Kidney (tissue), 14 donors: ENCODE data around the gene C8B. TPM values are rescaled to one million over a fixed set of nuclear protein-coding genes. Genes with fewer than 3 reads are reported as not detected.

Experiments
- DNase-seq, 5 donors: peaks; one replicate each; pipeline ENCODE4 v3.0.0-alpha.2; 2013 to 2020
- FAIRE-seq: peaks from 2 replicates; lab custom pipeline; 2012; peaks lifted over from hg19 to GRCh38; lab: Jason Lieb, UNC
- H3K27ac ChIP-seq, 2 donors: one replicate each; pipeline ENCODE4 v1.7.0; 2013; ENCODE audit warnings: low read depth in 2 of 2, low read length in 2 of 2, inconsistent platforms in 1 of 2
- H3K27me3 ChIP-seq: one replicate; pipeline ENCODE4 v1.7.1; 2013; ENCODE audit warnings: low read length, inconsistent platforms; ENCODE audit not compliant: control insufficient read depth, insufficient read depth
- H3K36me3 ChIP-seq, 3 donors: one replicate each; pipeline versions ENCODE4 v1.7.0 to v1.7.1; 2013; ENCODE audit warnings: low read length in 3 of 3, control low read depth in 1 of 3, inconsistent platforms in 1 of 3; ENCODE audit not compliant: insufficient read depth in 3 of 3, control insufficient read depth in 2 of 3
- H3K4me1 ChIP-seq, 3 donors: one replicate each; pipeline versions ENCODE4 v1.7.0 to v1.7.1; 2013; ENCODE audit warnings: low read length in 3 of 3, inconsistent platforms in 1 of 3, low read depth in 1 of 3; ENCODE audit not compliant: control insufficient read depth in 2 of 3, insufficient read depth in 2 of 3
- H3K4me3 ChIP-seq, 3 donors: one replicate each; pipeline versions ENCODE4 v1.7.0 to v1.8.1; 2013; ENCODE audit warnings: low read length in 3 of 3, control low read depth in 1 of 3, inconsistent platforms in 1 of 3
- H3K9ac ChIP-seq, 3 donors: one replicate each; pipeline versions ENCODE4 v1.7.0 to v1.7.1; 2013; ENCODE audit warnings: low read length in 3 of 3, control low read depth in 1 of 3, inconsistent platforms in 1 of 3
- H3K9me3 ChIP-seq, 3 donors: one replicate each; pipeline versions ENCODE4 v1.7.0 to v1.7.1; 2013; ENCODE audit warnings: low read length in 3 of 3, control low read depth in 1 of 3, inconsistent platforms in 1 of 3; ENCODE audit not compliant: control insufficient read depth in 2 of 3, insufficient read depth in 1 of 3
- intact Hi-C: fragments of 100-400 bp; cut with DNase I; formaldehyde crosslinking; loops from one replicate; pipeline ENCODE4 v1.11.1; 2022
- polyA plus RNA-seq: library from polyadenylated mRNA; stranded (reverse); fragments of 350-450 nt; fragmentation: Illumina TruSeq; extraction: RNeasy Lipid Tissue Mini Kit (QIAGEN cat#74804); gene quantifications from one replicate; pipeline ENCODE4 v1.2.3, GENCODE V29; 2014; ENCODE audit warnings: low read depth, low replicate concordance; ENCODE audit not compliant: insufficient read depth
- total RNA-seq: library from RNA; stranded (reverse); fragmentation: NEBNext Ultra II Directional; extraction: Animal tissue kit (Norgen Biotek cat#: 25700); gene quantifications from one replicate; pipeline ENCODE4 v1.2.1, GENCODE V29; 2021
- TF ChIP-seq, protein P1 (sequence below): IDR thresholded peaks from 3 replicates; pipeline ENCODE4 v1.5.1; 2012; ENCODE audit warnings: mild to moderate bottlenecking, moderate library complexity, borderline replicate concordance; ENCODE audit not compliant: insufficient read depth; ENCODE audit errors: extremely low read depth
- donor health status: control.
- donor health status: control.
- donor health status: control.
- donor health status: control.
- donor health status: control.
- donor health status: DM: yes; HTN: yes; CAD: no.
- donor health status: Normal renal cell carcinoma (clear cell type).

Gene C8B
- total and polyA plus RNA-seq, 2 donors from 2014 or later, result not detected

- TF ChIP-seq, protein P1, sequence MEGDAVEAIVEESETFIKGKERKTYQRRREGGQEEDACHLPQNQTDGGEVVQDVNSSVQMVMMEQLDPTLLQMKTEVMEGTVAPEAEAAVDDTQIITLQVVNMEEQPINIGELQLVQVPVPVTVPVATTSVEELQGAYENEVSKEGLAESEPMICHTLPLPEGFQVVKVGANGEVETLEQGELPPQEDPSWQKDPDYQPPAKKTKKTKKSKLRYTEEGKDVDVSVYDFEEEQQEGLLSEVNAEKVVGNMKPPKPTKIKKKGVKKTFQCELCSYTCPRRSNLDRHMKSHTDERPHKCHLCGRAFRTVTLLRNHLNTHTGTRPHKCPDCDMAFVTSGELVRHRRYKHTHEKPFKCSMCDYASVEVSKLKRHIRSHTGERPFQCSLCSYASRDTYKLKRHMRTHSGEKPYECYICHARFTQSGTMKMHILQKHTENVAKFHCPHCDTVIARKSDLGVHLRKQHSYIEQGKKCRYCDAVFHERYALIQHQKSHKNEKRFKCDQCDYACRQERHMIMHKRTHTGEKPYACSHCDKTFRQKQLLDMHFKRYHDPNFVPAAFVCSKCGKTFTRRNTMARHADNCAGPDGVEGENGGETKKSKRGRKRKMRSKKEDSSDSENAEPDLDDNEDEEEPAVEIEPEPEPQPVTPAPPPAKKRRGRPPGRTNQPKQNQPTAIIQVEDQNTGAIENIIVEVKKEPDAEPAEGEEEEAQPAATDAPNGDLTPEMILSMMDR, result no peak
Observed at GRCh38 chr1:56910441-56910985, 55.3 kb downstream of the C8B start.

GRCh38 chr1:56908619-56909221 is 57.1 kb downstream of the C8B start:
- no peak for FAIRE-seq
- no peaks in the 10 kb centered on the region for H3K36me3 ChIP-seq
- intact Hi-C loops, result no loop called here
- H3K4me3 ChIP-seq, result no peak overlapping the region
- H3K27me3 ChIP-seq, result no peaks in the 10 kb centered on the region
- no peak for DNase-seq
- no peaks in the 10 kb centered on the region for H3K9me3 ChIP-seq
- peaks cover 0 to 8% (median 7%) of the 10 kb centered on the region in 3 donors for H3K4me1 ChIP-seq
- TF ChIP-seq, protein P1, result no peak
- no peak overlapping the region for H3K9ac ChIP-seq
- no peak overlapping the region for H3K27ac ChIP-seq

More at GRCh38 chr1:56910441-56910985, 55.3 kb downstream of the C8B start:
- no peak overlapping the region for H3K9ac ChIP-seq
- no peaks in the 10 kb centered on the region for H3K36me3 ChIP-seq
- DNase-seq (no peak), FAIRE-seq (no peak)
- H3K27ac ChIP-seq, result peak overlapping the region in 1 of 2 donors; percentile 35
- intact Hi-C loops, result no loop called here
- no peaks in the 10 kb centered on the region for H3K9me3 ChIP-seq
- no peaks in the 10 kb centered on the region for H3K27me3 ChIP-seq
- H3K4me3 ChIP-seq, result no peak overlapping the region
- H3K4me1 ChIP-seq, result peaks cover 0 to 8% (median 7%) of the 10 kb centered on the region in 3 donors

DNA sequence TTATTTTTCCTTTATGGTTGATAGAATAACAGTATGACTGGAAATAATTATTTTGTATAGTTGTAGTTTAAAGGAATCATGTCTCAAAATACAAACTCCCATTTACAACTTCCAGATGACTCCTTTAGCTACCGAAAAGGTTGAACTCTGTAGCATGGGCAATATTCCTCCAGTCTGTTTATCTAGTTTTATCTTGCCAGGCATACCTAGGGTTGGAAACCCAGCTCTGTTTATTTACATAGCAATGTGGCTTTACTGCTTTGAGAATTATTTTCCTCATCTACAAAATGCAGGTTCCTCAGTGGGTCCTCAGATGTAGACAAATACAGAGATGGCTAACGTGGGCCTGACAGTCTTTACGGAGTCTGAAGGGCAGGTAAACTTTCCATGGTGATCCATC is 60.1 kb downstream of the C8B start:
- Histone ChIP-seq H3K9ac (no peak overlapping the region), H3K4me3 (no peak overlapping the region), H3K27ac (no peak overlapping the region), H3K4me1 (peaks cover 0 to 4% (median 3%) of the 10 kb centered on the region in 3 donors), H3K9me3 (no peaks in the 10 kb centered on the region), H3K27me3 (no peaks in the 10 kb centered on the region), H3K36me3 (no peaks in the 10 kb centered on the region)
- DNase-seq, result no peak
- TF ChIP-seq, protein P1, result no peak
- intact Hi-C loops, result no loop called here
- no peak for FAIRE-seq
